GM19328 (cell line): ENCODE measurements around the gene EBNA1BP2.
"Not testable (repeated sequence)": the region's sequence is repeated elsewhere in the genome, so short reads cannot be mapped to it uniquely, and the experiment has no call there.

Experiments used
- ATAC-seq: cut with Tn5 transposase; IDR thresholded peaks from one replicate; pipeline ENCODE4 v1.9.1; 2021; ENCODE audit warnings: mild to moderate bottlenecking, moderate library complexity; ENCODE audit not compliant: unreplicated experiment

The EBNA1BP2 gene

GRCh38 chr1:43174873-43175272 is 2.8 kb upstream of the EBNA1BP2 start:
- no peak for ATAC-seq

- ATAC-seq, result peak; percentile 45
These were observed 460 bp upstream of the EBNA1BP2 start for GRCh38 chr1:43172527-43172972.

GRCh38 chr1:43171312-43171875 is 696 bp downstream of the EBNA1BP2 start:
- no peak for ATAC-seq

- no peak for ATAC-seq
These were observed 6.3 kb downstream of the EBNA1BP2 start for GRCh38 chr1:43165765-43166164.

GRCh38 chr1:43165162-43165561 is 6.9 kb downstream of the EBNA1BP2 start:
- ATAC-seq, result no peak

GRCh38 chr1:43156026-43156425 is 16.1 kb downstream of the EBNA1BP2 start:
- no peak for ATAC-seq

GRCh38 chr1:43153443-43153842 is 18.6 kb downstream of the EBNA1BP2 start:
- ATAC-seq, result no peak

GRCh38 chr1:43152866-43153265 is 19.2 kb downstream of the EBNA1BP2 start:
- ATAC-seq, result no peak

- ATAC-seq, result no peak
These were observed 22.2 kb downstream of the EBNA1BP2 start for GRCh38 chr1:43149889-43150288.

- ATAC-seq, result no peak
These were observed 24.3 kb downstream of the EBNA1BP2 start for GRCh38 chr1:43147625-43148327.

- no peak for ATAC-seq
These were observed 27.9 kb downstream of the EBNA1BP2 start for GRCh38 chr1:43144237-43144636.

GRCh38 chr1:43143441-43143888 is 28.6 kb downstream of the EBNA1BP2 start:
- ATAC-seq, result no peak

- no peak for ATAC-seq
These were observed 31.5 kb downstream of the EBNA1BP2 start for GRCh38 chr1:43140583-43140982.

- ATAC-seq, result no peak
These were observed 32.1 kb downstream of the EBNA1BP2 start for GRCh38 chr1:43140010-43140409.

- ATAC-seq, result not testable (repeated sequence)
These were observed 32.8 kb downstream of the EBNA1BP2 start for GRCh38 chr1:43139295-43139694.

- no peak for ATAC-seq
These were observed 34.5 kb downstream of the EBNA1BP2 start for GRCh38 chr1:43137445-43138052.

- no peak for ATAC-seq
These were observed 36.0 kb downstream of the EBNA1BP2 start for GRCh38 chr1:43135857-43136781.

- ATAC-seq, result no peak
These were observed 37.5 kb downstream of the EBNA1BP2 start for GRCh38 chr1:43134640-43135039.

- ATAC-seq, result no peak
These were observed 38.0 kb downstream of the EBNA1BP2 start for GRCh38 chr1:43134068-43134467.

- ATAC-seq, result no peak
These were observed 42.7 kb downstream of the EBNA1BP2 start for GRCh38 chr1:43129426-43129825.

GRCh38 chr1:43128816-43129215 is 43.3 kb downstream of the EBNA1BP2 start:
- no peak for ATAC-seq
